Left lung (tissue), 10 donors: ENCODE measurements around the gene RNF126. TPM values are rescaled to one million over a fixed set of nuclear protein-coding genes. Genes with fewer than 3 reads are reported as not detected.

Experiments
- ATAC-seq: fragments of 200-7000 bp; cut with Tn5 transposase; one replicate; pipeline ENCODE4 v1.9.1; 2020; ENCODE audit warnings: moderate library complexity
- DNase-seq, 4 donors: peaks; one replicate each; pipeline ENCODE4 v3.0.0-alpha.2; 2013 to 2020
- H3K27ac ChIP-seq, 2 donors: fragments of 200-600 bp; sonication (generic) in 1 of 2; one replicate each; pipeline versions ENCODE4 v1.5.0 to v1.8.0; 2020 to 2021
- H3K27me3 ChIP-seq, 2 donors: fragments of 200-600 bp; sonication (generic) in 1 of 2; one replicate each; pipeline versions ENCODE4 v1.5.0 to v1.8.0; 2020 to 2021
- H3K36me3 ChIP-seq, 2 donors: fragments of 200-600 bp; sonication (generic) in 1 of 2; one replicate each; pipeline versions ENCODE4 v1.5.0 to v1.8.0; 2020 to 2021
- H3K4me1 ChIP-seq, 2 donors: fragments of 200-600 bp; one replicate each; pipeline ENCODE4 v1.8.0; 2021
- H3K4me3 ChIP-seq, 2 donors: fragments of 200-600 bp; sonication (generic) in 1 of 2; one replicate each; pipeline versions ENCODE4 v1.5.0 to v1.8.0; 2020 to 2021; ENCODE audit warnings: mild to moderate bottlenecking in 1 of 2
- H3K9me3 ChIP-seq, 2 donors: fragments of 200-600 bp; sonication (generic) in 1 of 2; one replicate each; pipeline versions ENCODE4 v1.5.0 to v1.8.0; 2020 to 2021
- intact Hi-C, 2 donors: fragments of 100-400 bp; cut with DNase I; formaldehyde crosslinking; loops; one replicate each; pipeline versions ENCODE4 v1.11.2 to v1.14.2; 2022
- polyA plus RNA-seq, 6 donors: library from polyadenylated mRNA; unstranded; fragments of 120-200 nt; gene quantifications; one replicate each; pipeline ENCODE4 v1.2.1, GENCODE V29; 2013; ENCODE audit not compliant: insufficient read length in 6 of 6
- total RNA-seq, 2 donors: library from RNA; stranded (reverse); fragmentation: NEBNext Ultra II Directional; extraction: Animal tissue kit (Norgen Biotek cat#: 25700); gene quantifications; one replicate each; pipeline ENCODE4 v1.2.1, GENCODE V29; 2021
- TF ChIP-seq, protein P1 (sequence below), 2 donors: fragments of 200-600 bp; sonication (generic) in 1 of 2; IDR thresholded peaks; one replicate each; pipeline versions ENCODE4 v1.5.0 to v1.8.0; 2021; ENCODE audit warnings: antibody characterized with exemption in 2 of 2
- donor health status: DM: no; HTN: yes; CAD: no.
- donor health status: DM: no; HTN: no; CAD: no.

RNF126 gene
- total and polyA plus RNA-seq, 8 donors, result 15.4 to 34.0 (median 23.1) TPM

DNA sequence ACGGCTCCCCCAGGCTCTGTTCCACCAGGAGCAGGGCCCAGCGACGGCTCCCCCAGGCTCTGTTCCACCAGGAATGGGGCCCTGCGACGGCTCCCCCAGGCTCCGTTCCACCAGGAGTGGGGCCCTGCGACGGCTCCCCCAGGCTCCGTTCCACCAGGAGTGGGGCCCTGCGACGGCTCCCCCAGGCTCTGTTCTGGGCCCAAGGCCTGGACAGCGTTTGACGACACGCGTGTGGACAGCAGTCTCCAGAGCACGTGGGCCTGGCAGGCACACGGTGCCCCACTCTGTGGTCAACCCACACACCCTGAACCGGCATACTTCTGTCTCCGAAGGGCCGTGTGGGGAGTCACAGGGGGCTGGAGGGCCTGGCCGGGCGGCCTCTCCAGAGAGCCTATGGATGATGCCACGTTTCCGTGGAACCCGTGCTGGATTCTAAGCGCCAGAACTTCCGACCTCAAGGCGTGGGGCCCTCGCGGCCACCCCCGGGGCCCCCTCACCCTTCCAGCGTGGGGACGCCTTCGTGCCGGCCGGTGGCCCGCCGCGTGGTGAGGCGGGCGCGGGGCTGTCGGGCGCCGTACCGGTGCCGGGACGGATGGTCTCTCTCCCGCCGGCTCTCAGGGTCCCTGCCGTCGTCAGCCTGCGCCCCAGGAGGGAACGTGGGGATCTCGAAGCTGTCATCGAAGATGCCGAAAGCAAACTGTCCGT lies 11.7 kb downstream of the RNF126 start:
- H3K4me1 ChIP-seq, result no peaks in the 10 kb centered on the region
- ATAC-seq (no peak), DNase-seq (no peak)
- TF ChIP-seq, protein P1, sequence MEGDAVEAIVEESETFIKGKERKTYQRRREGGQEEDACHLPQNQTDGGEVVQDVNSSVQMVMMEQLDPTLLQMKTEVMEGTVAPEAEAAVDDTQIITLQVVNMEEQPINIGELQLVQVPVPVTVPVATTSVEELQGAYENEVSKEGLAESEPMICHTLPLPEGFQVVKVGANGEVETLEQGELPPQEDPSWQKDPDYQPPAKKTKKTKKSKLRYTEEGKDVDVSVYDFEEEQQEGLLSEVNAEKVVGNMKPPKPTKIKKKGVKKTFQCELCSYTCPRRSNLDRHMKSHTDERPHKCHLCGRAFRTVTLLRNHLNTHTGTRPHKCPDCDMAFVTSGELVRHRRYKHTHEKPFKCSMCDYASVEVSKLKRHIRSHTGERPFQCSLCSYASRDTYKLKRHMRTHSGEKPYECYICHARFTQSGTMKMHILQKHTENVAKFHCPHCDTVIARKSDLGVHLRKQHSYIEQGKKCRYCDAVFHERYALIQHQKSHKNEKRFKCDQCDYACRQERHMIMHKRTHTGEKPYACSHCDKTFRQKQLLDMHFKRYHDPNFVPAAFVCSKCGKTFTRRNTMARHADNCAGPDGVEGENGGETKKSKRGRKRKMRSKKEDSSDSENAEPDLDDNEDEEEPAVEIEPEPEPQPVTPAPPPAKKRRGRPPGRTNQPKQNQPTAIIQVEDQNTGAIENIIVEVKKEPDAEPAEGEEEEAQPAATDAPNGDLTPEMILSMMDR (IDR thresholded peaks at IDR 0.05), result no peak
- H3K4me3 ChIP-seq, result no peak overlapping the region
- intact Hi-C loops, result no loop called here
- no peaks in the 10 kb centered on the region for H3K9me3 ChIP-seq
- H3K27me3 ChIP-seq, result no peaks in the 10 kb centered on the region
- no peak overlapping the region for H3K27ac ChIP-seq
- peaks cover 0 to 92% of the 10 kb centered on the region in 2 donors for H3K36me3 ChIP-seq

DNA sequence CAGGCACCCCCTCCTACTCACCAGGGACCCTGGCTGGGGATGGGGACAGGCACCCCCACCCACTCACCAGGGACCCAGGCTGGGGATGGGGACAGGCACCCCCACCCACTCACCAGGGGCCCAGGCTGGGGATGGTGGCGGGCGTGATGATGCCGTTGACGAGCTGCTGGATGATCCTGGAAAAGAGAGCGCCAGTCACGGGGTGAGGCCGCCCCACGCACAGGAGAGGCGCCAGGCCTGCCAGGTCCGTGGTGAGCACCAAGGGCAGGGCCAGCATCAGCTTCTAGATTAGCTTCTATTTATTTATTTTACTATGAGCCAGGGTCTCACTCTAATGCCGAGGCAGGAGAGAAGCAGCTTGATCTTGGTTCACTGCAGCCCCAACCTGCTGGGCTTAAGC lies 12.9 kb downstream of the RNF126 start:
- TF ChIP-seq, protein P1 (IDR thresholded peaks at IDR 0.05), result no peak
- Histone ChIP-seq H3K36me3 (peaks cover 0 to 98% of the 10 kb centered on the region in 2 donors), H3K4me1 (no peaks in the 10 kb centered on the region), H3K27ac (no peak overlapping the region), H3K4me3 (no peak overlapping the region), H3K27me3 (no peaks in the 10 kb centered on the region), H3K9me3 (no peaks in the 10 kb centered on the region)
- no peak for ATAC-seq
- intact Hi-C loops, result no loop called here
- DNase-seq, result no peak

DNA sequence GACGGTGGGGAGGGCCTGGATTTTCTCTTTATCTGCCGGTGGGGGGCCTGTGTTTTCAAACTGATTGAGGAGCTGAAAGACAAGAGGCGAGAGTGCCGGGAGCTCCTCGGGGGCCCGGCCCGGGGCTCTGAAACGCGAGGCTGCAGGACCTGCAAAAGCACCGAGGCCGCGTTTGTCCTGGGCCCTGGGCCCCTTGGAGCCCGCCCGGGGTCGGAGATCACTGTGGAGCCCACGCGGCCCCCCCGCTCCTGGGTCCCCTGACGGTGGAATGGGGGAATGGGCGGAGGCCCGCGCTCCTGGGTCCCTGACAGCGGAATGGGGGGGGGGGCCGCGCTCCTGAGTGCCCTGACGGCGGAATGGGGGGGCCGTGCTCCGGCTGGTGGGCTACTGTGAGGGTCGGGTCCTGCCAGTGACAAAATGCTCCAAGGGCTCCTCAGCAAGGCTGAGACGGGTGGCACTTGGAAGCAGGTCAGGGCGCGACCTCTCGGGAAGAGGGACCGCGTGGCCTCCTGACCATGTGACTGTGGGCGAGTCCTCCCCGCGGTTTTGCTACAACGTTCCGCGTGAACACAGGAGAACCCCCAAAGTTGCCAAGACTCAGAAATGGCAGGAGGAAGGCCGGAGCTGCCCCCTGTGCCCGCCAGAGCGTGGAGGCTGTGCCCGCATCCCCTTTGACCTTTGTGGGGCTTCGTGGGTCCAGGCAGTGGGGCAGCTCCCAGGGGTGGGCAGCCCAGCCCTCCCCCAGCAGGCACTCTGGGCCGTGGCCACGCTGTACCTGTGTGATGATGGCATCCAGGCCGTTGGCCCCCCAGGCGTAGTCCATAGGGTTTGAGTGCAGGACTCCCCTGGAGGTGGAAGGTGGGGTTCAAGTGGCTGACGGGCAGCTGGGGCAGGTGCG lies 13.9 kb downstream of the RNF126 start:
- Histone ChIP-seq H3K27ac (no peak overlapping the region), H3K36me3 (peaks cover 0 to 100% of the 10 kb centered on the region in 2 donors), H3K27me3 (no peaks in the 10 kb centered on the region), H3K9me3 (no peaks in the 10 kb centered on the region), H3K4me3 (no peak overlapping the region), H3K4me1 (no peaks in the 10 kb centered on the region)
- ATAC-seq (no peak), DNase-seq (no peak)
- TF ChIP-seq, protein P1 (IDR thresholded peaks at IDR 0.05), result no peak
- intact Hi-C loops, result no loop called here

DNA sequence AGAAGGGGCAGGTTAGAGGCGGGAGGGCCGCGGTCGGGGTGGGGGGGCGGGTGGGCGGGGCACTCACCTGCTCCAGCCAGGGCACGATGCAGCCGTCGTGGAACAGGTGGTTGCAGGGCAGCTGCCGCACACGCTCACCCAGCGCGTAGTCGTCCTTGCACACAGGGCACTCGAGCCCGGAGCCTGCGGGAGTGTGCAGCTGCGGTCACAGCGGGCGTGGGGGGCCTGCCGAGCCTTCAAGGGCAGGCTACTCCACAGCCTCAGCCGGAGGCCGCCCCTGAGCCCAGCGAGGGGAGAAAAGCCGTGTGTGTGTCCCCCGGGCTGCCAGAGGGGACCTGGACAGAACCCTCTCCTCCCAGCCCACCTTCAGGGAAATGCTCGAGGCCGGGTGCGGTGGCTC lies 14.7 kb downstream of the RNF126 start:
- TF ChIP-seq, protein P1 (IDR thresholded peaks at IDR 0.05), result no peak
- no peaks in the 10 kb centered on the region for H3K4me1 ChIP-seq
- DNase-seq, result no peak
- ATAC-seq, result no peak
- no peak overlapping the region for H3K27ac ChIP-seq
- peaks cover 0 to 98% of the 10 kb centered on the region in 2 donors for H3K36me3 ChIP-seq
- no peaks in the 10 kb centered on the region for H3K9me3 ChIP-seq
- intact Hi-C loops, result no loop called here
- H3K27me3 ChIP-seq, result no peaks in the 10 kb centered on the region
- H3K4me3 ChIP-seq, result no peak overlapping the region
